HEK293 (cell line): ENCODE data around the gene COL17A1.

Source experiments
- FEZF1 ChIP-seq: fragments of 450-650 bp; formaldehyde crosslinking; IDR thresholded peaks from 2 replicates; pipeline ENCODE4 v1.5.1; 2016; ENCODE audit warnings: missing biosample characterization, missing genetic modification characterization
- GFI1B ChIP-seq: fragments of 450-650 bp; formaldehyde crosslinking; IDR thresholded peaks from 2 replicates; pipeline ENCODE4 v1.5.1; 2016; ENCODE audit warnings: missing biosample characterization, missing genetic modification characterization
- GLI4 ChIP-seq: fragments of 450-650 bp; formaldehyde crosslinking; IDR thresholded peaks from 2 replicates; pipeline ENCODE4 v1.5.1; 2016; ENCODE audit warnings: missing biosample characterization, missing genetic modification characterization
- IKZF3 ChIP-seq: fragments of 450-650 bp; IDR thresholded peaks from 2 replicates; pipeline ENCODE4 v1.5.0; 2018; ENCODE audit warnings: missing biosample characterization, mild to moderate bottlenecking, missing genetic modification characterization, moderate library complexity
- INSM2 ChIP-seq: fragments of 450-650 bp; formaldehyde crosslinking; IDR thresholded peaks from 2 replicates; pipeline ENCODE4 v1.5.1; 2016; ENCODE audit warnings: missing biosample characterization, missing genetic modification characterization
- KLF10 ChIP-seq: fragments of 450-650 bp; IDR thresholded peaks from 2 replicates; pipeline ENCODE4 v1.5.1; 2018; ENCODE audit warnings: missing biosample characterization, mild to moderate bottlenecking, missing genetic modification characterization
- KLF7 ChIP-seq: fragments of 450-650 bp; formaldehyde crosslinking; IDR thresholded peaks from 2 replicates; pipeline ENCODE4 v1.5.1; 2016; ENCODE audit warnings: missing biosample characterization, missing genetic modification characterization, borderline replicate concordance
- MZF1 ChIP-seq: fragments of 450-650 bp; formaldehyde crosslinking; IDR thresholded peaks from 2 replicates; pipeline ENCODE4 v1.5.1; 2017; ENCODE audit warnings: missing biosample characterization, missing genetic modification characterization, borderline replicate concordance
- OSR2 ChIP-seq: fragments of 450-650 bp; formaldehyde crosslinking; IDR thresholded peaks from 2 replicates; pipeline ENCODE4 v1.5.1; 2016; ENCODE audit warnings: missing biosample characterization, missing genetic modification characterization
- OVOL3 ChIP-seq: fragments of 450-650 bp; formaldehyde crosslinking; IDR thresholded peaks from 2 replicates; pipeline ENCODE4 v1.5.1; 2016; ENCODE audit warnings: missing biosample characterization, missing genetic modification characterization
- PRDM6 ChIP-seq: fragments of 450-650 bp; formaldehyde crosslinking; IDR thresholded peaks from 2 replicates; pipeline ENCODE4 v1.5.1; 2017; ENCODE audit warnings: missing biosample characterization, missing genetic modification characterization
- SCRT2 ChIP-seq: fragments of 450-650 bp; formaldehyde crosslinking; IDR thresholded peaks from 2 replicates; pipeline ENCODE4 v1.5.1; 2016; ENCODE audit warnings: missing biosample characterization, missing genetic modification characterization
- WT1 ChIP-seq: fragments of 450-650 bp; formaldehyde crosslinking; IDR thresholded peaks from 2 replicates; pipeline ENCODE4 v1.5.1; 2016; ENCODE audit warnings: missing biosample characterization, missing genetic modification characterization
- ZBTB44 ChIP-seq: fragments of 450-650 bp; IDR thresholded peaks from 2 replicates; pipeline ENCODE4 v1.5.1; 2018; ENCODE audit warnings: missing biosample characterization, mild to moderate bottlenecking, missing genetic modification characterization
- ZBTB8A ChIP-seq: fragments of 450-650 bp; formaldehyde crosslinking; IDR thresholded peaks from 2 replicates; pipeline ENCODE4 v1.5.1; 2016; ENCODE audit warnings: missing biosample characterization, missing genetic modification characterization
- ZEB2 ChIP-seq: fragments of 450-650 bp; formaldehyde crosslinking; IDR thresholded peaks from 2 replicates; pipeline ENCODE4 v1.5.1; 2016; ENCODE audit warnings: missing biosample characterization, missing genetic modification characterization
- ZIC2 ChIP-seq: fragments of 450-650 bp; formaldehyde crosslinking; IDR thresholded peaks from 2 replicates; pipeline ENCODE4 v1.5.1; 2016; ENCODE audit warnings: missing biosample characterization, missing genetic modification characterization
- ZNF24 ChIP-seq: fragments of 450-650 bp; formaldehyde crosslinking; IDR thresholded peaks from 2 replicates; pipeline ENCODE4 v1.5.1; 2016; ENCODE audit warnings: missing biosample characterization, missing genetic modification characterization
- ZNF324 ChIP-seq: fragments of 450-650 bp; formaldehyde crosslinking; IDR thresholded peaks from 2 replicates; pipeline ENCODE4 v1.5.1; 2016; ENCODE audit warnings: missing biosample characterization, missing genetic modification characterization
- ZNF341 ChIP-seq: fragments of 450-650 bp; formaldehyde crosslinking; IDR thresholded peaks from 2 replicates; pipeline ENCODE4; 2016; ENCODE audit warnings: low read depth, missing biosample characterization, missing genetic modification characterization
- ZNF366 ChIP-seq: fragments of 450-650 bp; formaldehyde crosslinking; conservative IDR thresholded peaks from 2 replicates; pipeline ENCODE4 v1.5.1; 2016; ENCODE audit warnings: missing biosample characterization, missing genetic modification characterization
- ZNF398 ChIP-seq: fragments of 450-650 bp; formaldehyde crosslinking; IDR thresholded peaks from 2 replicates; pipeline ENCODE4 v1.5.1; 2017; ENCODE audit warnings: missing biosample characterization, missing genetic modification characterization
- ZNF501 ChIP-seq: fragments of 450-650 bp; formaldehyde crosslinking; IDR thresholded peaks from 2 replicates; pipeline ENCODE4 v1.5.1; 2016; ENCODE audit warnings: missing biosample characterization, missing genetic modification characterization
- ZNF555 ChIP-seq: fragments of 450-650 bp; formaldehyde crosslinking; conservative IDR thresholded peaks from 2 replicates; pipeline ENCODE4 v1.5.1; 2017; ENCODE audit warnings: missing biosample characterization, mild to moderate bottlenecking, missing genetic modification characterization, inconsistent platforms
- ZNF561 ChIP-seq: fragments of 450-650 bp; IDR thresholded peaks from 2 replicates; pipeline ENCODE4 v1.5.1; 2018; ENCODE audit warnings: missing biosample characterization, missing genetic modification characterization, borderline replicate concordance
- ZNF596 ChIP-seq: fragments of 450-650 bp; IDR thresholded peaks from 2 replicates; pipeline ENCODE4 v1.5.0; 2018; ENCODE audit warnings: missing biosample characterization, mild to moderate bottlenecking, missing genetic modification characterization, moderate library complexity
- ZNF629 ChIP-seq: fragments of 450-650 bp; formaldehyde crosslinking; IDR thresholded peaks from 2 replicates; pipeline ENCODE4 v1.5.1; 2017; ENCODE audit warnings: missing biosample characterization, missing genetic modification characterization
- ZNF660 ChIP-seq: fragments of 450-650 bp; IDR thresholded peaks from 2 replicates; pipeline ENCODE4 v1.5.1; 2018; ENCODE audit warnings: missing biosample characterization, mild to moderate bottlenecking, missing genetic modification characterization
- ZNF701 ChIP-seq: fragments of 450-650 bp; formaldehyde crosslinking; IDR thresholded peaks from 2 replicates; pipeline ENCODE4 v1.5.1; 2016; ENCODE audit warnings: missing biosample characterization, missing genetic modification characterization
- ZNF777 ChIP-seq: fragments of 450-650 bp; formaldehyde crosslinking; IDR thresholded peaks from 2 replicates; pipeline ENCODE4 v1.5.1; 2017; ENCODE audit warnings: missing biosample characterization, missing genetic modification characterization, borderline replicate concordance
- ZXDB ChIP-seq: fragments of 450-650 bp; formaldehyde crosslinking; IDR thresholded peaks from 2 replicates; pipeline ENCODE4 v1.5.1; 2016; ENCODE audit warnings: missing biosample characterization, missing genetic modification characterization
- TF ChIP-seq, protein P1 (sequence below): fragments of 450-650 bp; formaldehyde crosslinking; IDR thresholded peaks from 2 replicates; pipeline ENCODE4 v1.5.1; 2016; ENCODE audit warnings: missing biosample characterization, missing genetic modification characterization
- TF ChIP-seq, protein P2 (sequence below): fragments of 450-650 bp; formaldehyde crosslinking; IDR thresholded peaks from 2 replicates; pipeline ENCODE4 v1.5.1; 2016; ENCODE audit warnings: missing biosample characterization, missing genetic modification characterization

Gene COL17A1

DNA sequence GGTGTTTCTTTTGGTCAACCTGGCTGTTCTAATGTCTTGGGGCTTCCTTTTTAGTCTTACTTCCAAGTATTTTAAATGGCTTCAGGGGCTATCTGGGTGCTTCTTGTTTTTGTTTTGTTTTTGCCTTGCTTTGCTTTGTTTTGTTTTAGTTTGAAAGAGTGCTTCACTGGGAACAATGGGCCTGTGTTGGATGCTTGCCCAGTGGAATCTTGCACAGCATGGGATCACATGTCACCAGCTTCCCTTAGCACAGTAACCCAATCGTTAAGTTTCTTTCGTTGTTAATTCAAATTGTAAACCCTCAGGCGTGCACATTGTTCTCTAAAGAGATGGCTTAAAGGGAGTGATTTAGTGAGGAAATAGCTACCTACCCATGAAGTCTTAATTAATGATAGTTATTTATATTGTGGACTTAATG, 8.9 kb downstream of the COL17A1 start (continued):
- TF ChIP-seq WT1 (tag by site-specific recombination): peak; percentile 85
- TF ChIP-seq, protein P1, sequence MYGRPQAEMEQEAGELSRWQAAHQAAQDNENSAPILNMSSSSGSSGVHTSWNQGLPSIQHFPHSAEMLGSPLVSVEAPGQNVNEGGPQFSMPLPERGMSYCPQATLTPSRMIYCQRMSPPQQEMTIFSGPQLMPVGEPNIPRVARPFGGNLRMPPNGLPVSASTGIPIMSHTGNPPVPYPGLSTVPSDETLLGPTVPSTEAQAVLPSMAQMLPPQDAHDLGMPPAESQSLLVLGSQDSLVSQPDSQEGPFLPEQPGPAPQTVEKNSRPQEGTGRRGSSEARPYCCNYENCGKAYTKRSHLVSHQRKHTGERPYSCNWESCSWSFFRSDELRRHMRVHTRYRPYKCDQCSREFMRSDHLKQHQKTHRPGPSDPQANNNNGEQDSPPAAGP (tag by site-specific recombination): no peak
- peak; percentile 58 for TF ChIP-seq ZXDB (tag by site-specific recombination)
- TF ChIP-seq ZBTB44 (tag by site-specific recombination): peak; percentile 41; the same call in 1 of the 2 replicates
- TF ChIP-seq ZNF596: 0 out of 2 replicates have a peak, but pooled peaks have one; percentile 26
- 0 out of 2 replicates have a peak, but pooled peaks have one; percentile 48 for TF ChIP-seq OVOL3 (tag by site-specific recombination)
- TF ChIP-seq ZNF366 (tag by site-specific recombination): 0 out of 2 replicates have a peak, but pooled peaks have one; percentile 17
- peak; percentile 63 for TF ChIP-seq FEZF1
- TF ChIP-seq ZIC2 (tag by site-specific recombination): peak; percentile 46
- 0 out of 2 replicates have a peak, but pooled peaks have one; percentile 19 for TF ChIP-seq ZNF324 (tag by site-specific recombination)
- no peak for TF ChIP-seq ZNF701 (tag by site-specific recombination)
- TF ChIP-seq ZNF561 (tag by site-specific recombination): 0 out of 2 replicates have a peak, but pooled peaks have one; percentile 50
- peak; percentile 37; the same call in 1 of the 2 replicates for TF ChIP-seq ZBTB8A (tag by site-specific recombination)
- TF ChIP-seq MZF1 (tag by site-specific recombination): no peak; the same call in 1 of the 2 replicates
- TF ChIP-seq ZNF555 (tag by site-specific recombination): no peak
- 0 out of 2 replicates have a peak, but pooled peaks have one; percentile 41 for TF ChIP-seq KLF7
- no peak for TF ChIP-seq ZNF777 (tag by site-specific recombination)
- peak; percentile 60 for TF ChIP-seq PRDM6
- TF ChIP-seq IKZF3: peak; percentile 27; the same call in 1 of the 2 replicates
- TF ChIP-seq ZNF398 (tag by site-specific recombination): 0 out of 2 replicates have a peak, but pooled peaks have one; percentile 15
- TF ChIP-seq GFI1B (tag by site-specific recombination): peak; percentile 73
- peak; percentile 45 for TF ChIP-seq ZNF341 (tag by site-specific recombination)
- peak; percentile 94 for TF ChIP-seq OSR2 (tag by site-specific recombination)
- 0 out of 2 replicates have a peak, but pooled peaks have one; percentile 44 for TF ChIP-seq ZNF24 (tag by site-specific recombination)
- TF ChIP-seq, protein P2, sequence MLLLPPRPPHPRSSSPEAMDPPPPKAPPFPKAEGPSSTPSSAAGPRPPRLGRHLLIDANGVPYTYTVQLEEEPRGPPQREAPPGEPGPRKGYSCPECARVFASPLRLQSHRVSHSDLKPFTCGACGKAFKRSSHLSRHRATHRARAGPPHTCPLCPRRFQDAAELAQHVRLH (tag by site-specific recombination): 0 out of 2 replicates have a peak, but pooled peaks have one; percentile 49
- TF ChIP-seq ZEB2 (tag by site-specific recombination): peak; percentile 77
- peak; percentile 74; the same call in 1 of the 2 replicates for TF ChIP-seq ZNF501 (tag by site-specific recombination)
- TF ChIP-seq KLF10: 0 out of 2 replicates have a peak, but pooled peaks have one; percentile 13
- TF ChIP-seq ZNF660 (tag by site-specific recombination): peak; percentile 54; the same call in 1 of the 2 replicates
- peak; percentile 45; the same call in 1 of the 2 replicates for TF ChIP-seq ZNF629 (tag by site-specific recombination)
- TF ChIP-seq INSM2 (tag by site-specific recombination): peak; percentile 12; the same call in 1 of the 2 replicates
- TF ChIP-seq GLI4 (tag by site-specific recombination): no peak
- peak; percentile 88 for TF ChIP-seq SCRT2 (tag by site-specific recombination)
